HepG2 (cell line): ENCODE data around the gene FBXW5. TPM values are rescaled to one million over a fixed set of nuclear protein-coding genes. Genes with fewer than 3 reads are reported as not detected.

Source experiments
- ATAC-seq: fragments of 200-7000 bp; cut with Tn5 transposase; 3 replicates; pipeline ENCODE4 v1.9.1; 2020; ENCODE audit warnings: mild to moderate bottlenecking, moderate library complexity
- BruUV-seq: library from RNA; stranded (reverse); fragments of 400-500 nt; replicated peaks from 2 replicates; lab custom pipeline; 2021; lab: Mats Ljungman, UMichigan
- CTCF ChIA-PET: fragments of 300-600 bp; formaldehyde crosslinking; extraction: SDS; loops from one replicate; lab custom pipeline; 2021; ENCODE audit warnings: low total read pairs, inconsistent platforms, low intra/inter-chr PET ratio; lab: Yijun Ruan, JAX
- POLR2A ChIA-PET: fragments of 350-600 bp; sonication (Branson Sonifier 250); formaldehyde crosslinking; loops from one replicate; lab custom pipeline; 2020; ENCODE audit warnings: antibody characterized with exemption, inconsistent platforms; lab: Yijun Ruan, JAX
- DNase-seq: peaks from one replicate; pipeline ENCODE4 v3.0.0-alpha.2; 2015; ENCODE audit warnings: low spot score
- FAIRE-seq: peaks from 3 replicates; lab custom pipeline; 2011; peaks lifted over from hg19 to GRCh38; lab: Jason Lieb, UNC
- H2AFZ ChIP-seq: one replicate; pipeline ENCODE4 v1.6.1; 2011; ENCODE audit warnings: low read length, inconsistent platforms
- H3K27ac ChIP-seq: fragments of 300-600 bp; 3 replicates; pipeline ENCODE4 v1.8.0; 2011; ENCODE audit warnings: mixed run types, mild to moderate bottlenecking, mixed read lengths, low read length, inconsistent platforms; ENCODE audit not compliant: insufficient read depth; ENCODE audit errors: extremely low read length
- H3K27me3 ChIP-seq, 2 experiments: fragments of 200-600 bp in 1 of 2; 2 replicates in 1 of 2; 3 replicates in 1 of 2; pipeline versions ENCODE4 v1.6.0 to v1.8.0; 2011; ENCODE audit warnings: low read length in 2 of 2, mild to moderate bottlenecking in 2 of 2, moderate library complexity in 2 of 2, inconsistent platforms in 1 of 2; ENCODE audit not compliant: insufficient read depth in 2 of 2, control insufficient read depth in 1 of 2
- H3K36me3 ChIP-seq, 2 experiments: fragments of 200-600 bp in 1 of 2; replicated peaks in 1 of 2; 2 replicates in 1 of 2; 3 replicates in 1 of 2; pipeline versions ENCODE4 v1.5.1 to v1.8.0; 2011; ENCODE audit warnings: low read length in 2 of 2, inconsistent platforms in 1 of 2; ENCODE audit not compliant: insufficient read depth in 2 of 2, control insufficient read depth in 1 of 2
- H3K4me1 ChIP-seq: 2 replicates; pipeline ENCODE4 v1.5.1; 2012; ENCODE audit warnings: low read length, inconsistent platforms; ENCODE audit not compliant: insufficient read depth
- H3K4me2 ChIP-seq: 2 replicates; pipeline ENCODE4 v1.6.0; 2011; ENCODE audit warnings: low read depth, low read length, inconsistent platforms
- H3K4me3 ChIP-seq, 3 experiments: fragments of 200-600 bp in 1 of 3; sonication (generic), shearing (Covaris generic) in 1 of 3; replicated peaks in 1 of 3; 2 replicates each; pipeline ENCODE4 v1.5.1; 2011 to 2016; ENCODE audit warnings: low read length in 3 of 3, inconsistent platforms in 2 of 3, low read depth in 2 of 3, mild to moderate bottlenecking in 2 of 3, control low read depth in 1 of 3, mixed read lengths in 1 of 3; ENCODE audit not compliant: insufficient read depth in 1 of 3
- H3K79me2 ChIP-seq: one replicate; pipeline ENCODE4 v1.6.1; 2011; ENCODE audit warnings: low read length, inconsistent platforms; ENCODE audit not compliant: insufficient read depth
- H3K9ac ChIP-seq: 2 replicates; pipeline ENCODE4 v1.6.0; 2011; ENCODE audit warnings: mild to moderate bottlenecking, low read depth, low read length, inconsistent platforms; ENCODE audit not compliant: insufficient read depth
- H3K9me3 ChIP-seq: 2 replicates; pipeline ENCODE4 v1.5.1; 2012; ENCODE audit warnings: mild to moderate bottlenecking, low read length
- H4K20me1 ChIP-seq: 2 replicates; pipeline ENCODE4 v1.6.0; 2011; ENCODE audit warnings: inconsistent platforms, mild to moderate bottlenecking, low read length, moderate library complexity; ENCODE audit not compliant: insufficient read depth
- BRCA1 ChIP-seq: sonication (generic); formaldehyde crosslinking; IDR thresholded peaks from 2 replicates; pipeline ENCODE4 v1.4.0; 2020; ENCODE audit warnings: missing genetic modification reagents
- CENPX ChIP-seq: sonication (generic); formaldehyde crosslinking; IDR thresholded peaks from 2 replicates; pipeline ENCODE4 v1.9.0; 2021; ENCODE audit warnings: mild to moderate bottlenecking, missing genetic modification reagents, moderate library complexity
- ELF3 ChIP-seq: IDR thresholded peaks from 2 replicates; pipeline ENCODE4 v1.6.1; 2016; ENCODE audit warnings: missing genetic modification reagents, missing compliant biosample characterization
- HNRNPL ChIP-seq: fragments of 200-400 bp; formaldehyde crosslinking; IDR thresholded peaks from 2 replicates; pipeline ENCODE4 v1.6.1; 2017; ENCODE audit warnings: mild to moderate bottlenecking, low read depth, low read length
- POLR2A ChIP-seq, 2 experiments: IDR thresholded peaks; 2 replicates each; pipeline ENCODE4 v1.6.1; 2011; ENCODE audit warnings: low read depth in 2 of 2, low read length in 2 of 2, mild to moderate bottlenecking in 1 of 2, moderate library complexity in 1 of 2; ENCODE audit not compliant: insufficient read depth in 1 of 2
- RARG ChIP-seq: sonication (generic); formaldehyde crosslinking; IDR thresholded peaks from 2 replicates; pipeline ENCODE4 v1.4.0; 2020; ENCODE audit warnings: low read depth, mild to moderate bottlenecking, missing genetic modification reagents
- ZNF124 ChIP-seq: sonication (generic); formaldehyde crosslinking; IDR thresholded peaks from 2 replicates; pipeline ENCODE4 v1.4.0; 2020; ENCODE audit warnings: missing genetic modification reagents
- ZNF550 ChIP-seq: sonication (generic); formaldehyde crosslinking; IDR thresholded peaks from 2 replicates; pipeline ENCODE4 v1.4.0; 2020; ENCODE audit warnings: mild to moderate bottlenecking, missing genetic modification reagents, borderline replicate concordance
- ZNF781 ChIP-seq: sonication (generic); formaldehyde crosslinking; IDR thresholded peaks from 2 replicates; pipeline ENCODE4 v1.5.1; 2020; ENCODE audit warnings: borderline replicate concordance, mild to moderate bottlenecking, missing genetic modification reagents; ENCODE audit errors: not compliant biosample characterization
- WGBS: methylation state at CpG from one replicate; pipeline ENCODE4 v1.1.6; 2017; ENCODE audit warnings: low lambda C conversion rate; 5-methylcytosine and 5-hydroxymethylcytosine counted together
- in situ Hi-C: cut with HindIII; loops from 2 replicates; pipeline ENCODE4 v1.10.0; 2017; ENCODE audit warnings: low pct_unique_long_range_greater_than_20kb; ENCODE audit not compliant: extremely low pct_ligation_motif_present
- intact Hi-C: fragments of 100-400 bp; cut with micrococcal nuclease; formaldehyde crosslinking; loops from one replicate; pipeline ENCODE4 v1.10.0; 2022; ENCODE audit not compliant: unreplicated experiment
- polyA plus RNA-seq, 8 experiments: library from polyadenylated mRNA; depleted of rRNA in 3 of 8; stranded (reverse) in 7 of 8; unstranded in 1 of 8; fragments of >200 nt; fragmentation: Illumina TruSeq in 4 of 8; extraction: Trizol in 4 of 8; gene quantifications; 2 replicates each; pipeline versions ENCODE4 v1.2.1 to v1.2.3, GENCODE V29; 2011 to 2016; ENCODE audit warnings: low read depth in 4 of 8, missing spikeins in 1 of 8, mixed read lengths in 1 of 8; ENCODE audit not compliant: insufficient read depth in 1 of 8
- total RNA-seq, 5 experiments: library from RNA; depleted of rRNA; stranded (reverse); fragments of >200 nt; fragmentation: Illumina TruSeq; extraction: Trizol; gene quantifications; 2 replicates each; pipeline ENCODE4 v1.2.3, GENCODE V29; 2016; ENCODE audit warnings: low read depth in 1 of 5
- TF ChIP-seq, protein P1 (sequence below): sonication (generic); formaldehyde crosslinking; IDR thresholded peaks from 2 replicates; pipeline ENCODE4 v1.5.0; 2020; ENCODE audit warnings: mild to moderate bottlenecking, low read depth, missing genetic modification reagents, borderline replicate concordance
- TF ChIP-seq, protein P2 (sequence below): sonication (generic); formaldehyde crosslinking; IDR thresholded peaks from 2 replicates; pipeline ENCODE4 v1.4.0; 2020; ENCODE audit warnings: missing genetic modification reagents

FBXW5 gene
- total and polyA plus RNA-seq, 2 of the 13 experiments (the other 11 are each of a cell fraction or from before 2014, with no cell fraction given), result 52.0 to 60.4 TPM

DNA sequence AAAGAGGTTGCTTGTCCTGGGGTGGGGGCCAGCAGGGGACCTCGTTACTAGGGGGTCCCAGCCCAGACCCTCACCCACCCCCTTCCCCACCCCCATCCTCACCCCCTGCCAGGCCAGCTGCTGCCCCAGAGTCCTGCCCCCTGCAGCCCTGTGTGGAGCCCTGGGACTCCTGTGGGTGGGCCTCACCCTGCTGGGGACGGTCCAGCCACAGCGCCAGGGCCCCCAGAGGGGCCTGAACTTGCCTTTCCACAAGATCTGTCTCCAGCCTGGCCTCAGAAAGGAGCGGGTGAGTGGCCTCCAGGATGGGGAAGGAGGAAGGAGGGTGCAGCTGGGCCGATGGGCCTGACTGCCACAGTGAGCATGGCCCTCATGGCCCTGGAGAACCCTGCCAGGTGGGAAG, 25.2 kb upstream of the FBXW5 start:
- in situ Hi-C loops (no loop called here), intact Hi-C loops (loop anchor here (2.0 kb wide), 1 partner anchor 21 kb away; no protein-coding TSS in a partner anchor)
- Histone ChIP-seq H3K9me3 (no peaks in the 10 kb centered on the region), H2AFZ (no peak overlapping the region), H3K79me2 (no peaks in the 10 kb centered on the region), H3K4me1 (peaks cover 49% of the 10 kb centered on the region), H3K9ac (no peak overlapping the region), H3K4me2 (no peak overlapping the region), H3K36me3 (no peaks in the 10 kb centered on the region), H3K27ac (no peak overlapping the region), H3K4me3 (no peak overlapping the region), H3K27me3 (peaks cover 24 to 69% of the 10 kb centered on the region in 2 experiments), H4K20me1 (no peaks in the 10 kb centered on the region)
- 7% methylated on average over 3 of the region's 5 CpGs for WGBS
- TF ChIP-seq ZNF124 (CRISPR knock-in tag) (no peak), CENPX (no peak), ZNF781 (CRISPR knock-in tag) (no peak), ZNF550 (CRISPR knock-in tag) (no peak), BRCA1 (CRISPR knock-in tag) (no peak), ELF3 (CRISPR knock-in tag) (no peak), POLR2A (IDR thresholded peaks at IDR 0.05; ENCODE audit: insufficient read depth in 1 of 2, low read depth in 2 of 2, low read length in 2 of 2) (no peak), HNRNPL (no peak), RARG (CRISPR knock-in tag) (no peak)
- TF ChIP-seq, protein P1, sequence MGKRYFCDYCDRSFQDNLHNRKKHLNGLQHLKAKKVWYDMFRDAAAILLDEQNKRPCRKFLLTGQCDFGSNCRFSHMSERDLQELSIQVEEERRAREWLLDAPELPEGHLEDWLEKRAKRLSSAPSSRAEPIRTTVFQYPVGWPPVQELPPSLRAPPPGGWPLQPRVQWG, result no peak
- TF ChIP-seq, protein P2, sequence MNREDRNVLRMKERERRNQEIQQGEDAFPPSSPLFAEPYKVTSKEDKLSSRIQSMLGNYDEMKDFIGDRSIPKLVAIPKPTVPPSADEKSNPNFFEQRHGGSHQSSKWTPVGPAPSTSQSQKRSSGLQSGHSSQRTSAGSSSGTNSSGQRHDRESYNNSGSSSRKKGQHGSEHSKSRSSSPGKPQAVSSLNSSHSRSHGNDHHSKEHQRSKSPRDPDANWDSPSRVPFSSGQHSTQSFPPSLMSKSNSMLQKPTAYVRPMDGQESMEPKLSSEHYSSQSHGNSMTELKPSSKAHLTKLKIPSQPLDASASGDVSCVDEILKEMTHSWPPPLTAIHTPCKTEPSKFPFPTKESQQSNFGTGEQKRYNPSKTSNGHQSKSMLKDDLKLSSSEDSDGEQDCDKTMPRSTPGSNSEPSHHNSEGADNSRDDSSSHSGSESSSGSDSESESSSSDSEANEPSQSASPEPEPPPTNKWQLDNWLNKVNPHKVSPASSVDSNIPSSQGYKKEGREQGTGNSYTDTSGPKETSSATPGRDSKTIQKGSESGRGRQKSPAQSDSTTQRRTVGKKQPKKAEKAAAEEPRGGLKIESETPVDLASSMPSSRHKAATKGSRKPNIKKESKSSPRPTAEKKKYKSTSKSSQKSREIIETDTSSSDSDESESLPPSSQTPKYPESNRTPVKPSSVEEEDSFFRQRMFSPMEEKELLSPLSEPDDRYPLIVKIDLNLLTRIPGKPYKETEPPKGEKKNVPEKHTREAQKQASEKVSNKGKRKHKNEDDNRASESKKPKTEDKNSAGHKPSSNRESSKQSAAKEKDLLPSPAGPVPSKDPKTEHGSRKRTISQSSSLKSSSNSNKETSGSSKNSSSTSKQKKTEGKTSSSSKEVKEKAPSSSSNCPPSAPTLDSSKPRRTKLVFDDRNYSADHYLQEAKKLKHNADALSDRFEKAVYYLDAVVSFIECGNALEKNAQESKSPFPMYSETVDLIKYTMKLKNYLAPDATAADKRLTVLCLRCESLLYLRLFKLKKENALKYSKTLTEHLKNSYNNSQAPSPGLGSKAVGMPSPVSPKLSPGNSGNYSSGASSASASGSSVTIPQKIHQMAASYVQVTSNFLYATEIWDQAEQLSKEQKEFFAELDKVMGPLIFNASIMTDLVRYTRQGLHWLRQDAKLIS (CRISPR knock-in tag), result no peak
- ChIA-PET POLR2A (interaction anchor here (1.2 kb wide), 1 partner anchor 22 kb away, joined by 5 read pairs; no protein-coding TSS in a partner anchor), CTCF (no interaction called here)
- FAIRE-seq (no peak), DNase-seq (no peak), ATAC-seq (no peak)
- no TSS peak for BruUV-seq
